ENCODE measurements around the gene C20orf202.

C20orf202 gene

GRCh38 chr20:1163653-1164052 is 39.6 kb upstream of the C20orf202 start:
- no peak for TF ChIP-seq CTCF (IDR thresholded peaks at IDR 0.05)

- no peak for TF ChIP-seq CTCF (IDR thresholded peaks at IDR 0.05)
Observed at GRCh38 chr20:1164871-1165270, 38.4 kb upstream of the C20orf202 start.

DNA sequence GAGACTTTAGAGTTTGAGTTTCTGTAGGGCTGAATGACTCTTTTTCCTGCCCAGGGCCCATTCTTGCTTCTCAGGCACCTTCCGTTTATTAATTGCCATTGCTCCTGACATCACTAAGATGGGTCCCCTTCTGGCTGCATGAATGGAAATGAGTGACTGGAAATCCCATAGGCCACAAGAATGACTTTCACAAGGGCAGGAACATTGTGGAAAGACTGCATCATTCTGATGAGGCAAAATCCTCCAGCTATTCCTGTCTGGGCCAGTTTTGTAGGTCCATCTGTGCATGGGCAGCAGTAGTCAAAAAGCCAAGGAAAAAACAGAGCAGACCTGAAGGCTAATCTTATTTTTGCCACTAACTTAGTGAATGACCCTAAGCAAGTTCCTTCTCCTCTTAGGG is 37.7 kb upstream of the C20orf202 start:
- TF ChIP-seq CTCF (IDR thresholded peaks at IDR 0.05) = no peak

GRCh38 chr20:1165941-1166340 is 37.3 kb upstream of the C20orf202 start:
- TF ChIP-seq CTCF (IDR thresholded peaks at IDR 0.05) = no peak

GRCh38 chr20:1166948-1167720 is 36.1 kb upstream of the C20orf202 start:
- TF ChIP-seq CTCF (IDR thresholded peaks at IDR 0.05) = no peak

DNA sequence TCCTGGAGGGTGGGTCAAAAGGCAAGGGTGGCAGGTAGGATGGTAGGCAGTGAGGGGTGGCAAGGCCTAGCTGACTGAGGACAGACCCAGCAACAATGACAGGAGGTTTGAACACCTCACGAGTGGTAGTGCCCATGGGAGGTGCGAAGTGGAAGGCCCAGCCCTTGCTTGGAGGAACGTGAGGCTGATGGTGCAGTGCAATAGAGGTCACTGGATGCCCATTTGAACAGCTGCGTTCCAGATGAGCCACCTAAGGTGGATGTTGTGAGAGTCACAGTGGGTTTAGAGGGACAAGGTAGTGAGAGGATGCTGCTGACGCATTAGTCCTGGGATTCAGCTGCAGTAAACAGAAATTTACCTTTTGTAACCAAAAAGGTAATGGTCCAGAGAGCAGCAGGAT is 34.0 kb upstream of the C20orf202 start:
- TF ChIP-seq CTCF (IDR thresholded peaks at IDR 0.05) = no peak

- TF ChIP-seq CTCF (IDR thresholded peaks at IDR 0.05) = no peak
Observed at GRCh38 chr20:1171461-1172093, 31.7 kb upstream of the C20orf202 start.

All from LNCAP (cell line).